GM12878 (cell line): ENCODE results near the gene OR4E2. TPM values are rescaled to one million over a fixed set of nuclear protein-coding genes. Genes with fewer than 3 reads are reported as not detected.

Source experiments
- ATAC-seq: fragments of 200-7000 bp; cut with Tn5 transposase; 3 replicates; pipeline ENCODE4 v1.9.1; 2020; ENCODE audit warnings: mild to moderate bottlenecking, moderate library complexity
- BruUV-seq: library from RNA; stranded (reverse); fragments of 400-500 nt; replicated peaks from 2 replicates; lab custom pipeline; 2021; lab: Mats Ljungman, UMichigan
- CTCF ChIA-PET: fragments of 300-600 bp; sonication (Branson Sonifier 250); formaldehyde crosslinking; extraction: SDS; loops from one replicate; lab custom pipeline; 2021; ENCODE audit warnings: inconsistent platforms; lab: Yijun Ruan, JAX
- POLR2A ChIA-PET: fragments of 350-600 bp; formaldehyde crosslinking; extraction: SDS; loops from one replicate; lab custom pipeline; 2021; ENCODE audit warnings: inconsistent platforms; lab: Charles Lee
- RAD21 ChIA-PET: fragments of 300-600 bp; sonication (Branson Sonifier 250); formaldehyde crosslinking; loops from one replicate; lab custom pipeline; 2023; ENCODE audit warnings: antibody characterized with exemption; ENCODE audit not compliant: unreplicated experiment; lab: Charles Lee
- SMC1A ChIA-PET: fragments of 300-600 bp; sonication (Branson Sonifier 250); formaldehyde crosslinking; loops from one replicate; lab custom pipeline; 2023; ENCODE audit not compliant: unreplicated experiment, uncharacterized antibody; lab: Charles Lee
- DNase-seq: peaks from one replicate; pipeline ENCODE4 v3.0.0-alpha.2; 2011; ENCODE audit warnings: low read depth, low spot score
- FAIRE-seq: peaks from 3 replicates; lab custom pipeline; 2011; peaks lifted over from hg19 to GRCh38; lab: Jason Lieb, UNC
- H2AFZ ChIP-seq: 2 replicates; pipeline ENCODE4 v1.6.0; 2011; ENCODE audit warnings: low read depth, low read length, control low read depth; ENCODE audit not compliant: control insufficient read depth
- H3K27ac ChIP-seq: 2 replicates; pipeline ENCODE4 v1.5.1; 2011; ENCODE audit warnings: control low read depth; ENCODE audit not compliant: control insufficient read depth, insufficient read depth
- H3K27me3 ChIP-seq, 2 experiments: replicated peaks in 1 of 2; 2 replicates each; pipeline versions ENCODE4 v1.6.0 to v1.6.1; 2011; ENCODE audit warnings: low read length in 1 of 2; ENCODE audit not compliant: control insufficient read depth in 2 of 2, insufficient read depth in 2 of 2
- H3K36me3 ChIP-seq, 2 experiments: 2 replicates each; pipeline ENCODE4 v1.5.1; 2011; ENCODE audit warnings: low read length in 1 of 2; ENCODE audit not compliant: control insufficient read depth in 2 of 2, insufficient read depth in 2 of 2
- H3K4me1 ChIP-seq: 2 replicates; pipeline ENCODE4 v1.6.1; 2011; ENCODE audit warnings: mild to moderate bottlenecking, low read length, moderate library complexity, mixed read lengths; ENCODE audit not compliant: control insufficient read depth, insufficient read depth
- H3K4me2 ChIP-seq: 2 replicates; pipeline ENCODE4 v1.6.0; 2011; ENCODE audit warnings: control low read depth; ENCODE audit not compliant: control insufficient read depth, insufficient read depth
- H3K4me3 ChIP-seq: fragments of 200-600 bp; sonication (generic); 2 replicates; pipeline ENCODE4 v1.5.1; 2016
- H3K79me2 ChIP-seq: 2 replicates; pipeline ENCODE4 v1.6.0; 2011; ENCODE audit warnings: low read length; ENCODE audit not compliant: control insufficient read depth, insufficient read depth
- H3K9ac ChIP-seq: 2 replicates; pipeline ENCODE4 v1.8.0; 2011; ENCODE audit warnings: low read length, control low read depth, mixed read lengths; ENCODE audit not compliant: control insufficient read depth, insufficient read depth
- H3K9me3 ChIP-seq: replicated peaks from 3 replicates; pipeline ENCODE4 v1.5.1; 2011; ENCODE audit warnings: mild to moderate bottlenecking, low read length; ENCODE audit not compliant: control insufficient read depth, insufficient read depth
- H4K20me1 ChIP-seq: 2 replicates; pipeline ENCODE4 v1.6.0; 2011; ENCODE audit not compliant: control insufficient read depth, insufficient read depth
- ASH2L ChIP-seq: fragments of 300-600, 200-600 bp; sonication (generic); IDR thresholded peaks from 2 replicates; pipeline ENCODE4 v1.6.1; 2017; ENCODE audit warnings: low read depth, mild to moderate bottlenecking, borderline replicate concordance
- CBX5 ChIP-seq: sonication (generic); IDR thresholded peaks from 2 replicates; pipeline ENCODE4 v1.6.1; 2016; ENCODE audit warnings: low read depth, moderate library complexity, mild to moderate bottlenecking, inconsistent platforms
- CEBPB ChIP-seq, 2 experiments: fragments of 150-350 bp in 1 of 2; IDR thresholded peaks; 2 replicates each; pipeline ENCODE4 v1.6.1; 2012 to 2014; ENCODE audit warnings: low read depth in 2 of 2, low read length in 2 of 2, borderline replicate concordance in 1 of 2, inconsistent platforms in 1 of 2
- CHD2 ChIP-seq: IDR thresholded peaks from 2 replicates; pipeline ENCODE4 v1.6.1; 2011; ENCODE audit warnings: low read depth, low read length, improper control_type of control experiment, borderline replicate concordance
- NKRF ChIP-seq: fragments of 450-650 bp; conservative IDR thresholded peaks from 2 replicates; pipeline ENCODE4 v1.6.1; 2017; ENCODE audit warnings: mild to moderate bottlenecking, moderate library complexity
- RAD51 ChIP-seq: fragments of 450-650 bp; IDR thresholded peaks from 2 replicates; pipeline ENCODE4 v1.6.1; 2016; ENCODE audit warnings: moderate library complexity, mild to moderate bottlenecking, inconsistent platforms
- STAT1 ChIP-seq: fragments of 450-650 bp; conservative IDR thresholded peaks from 2 replicates; pipeline ENCODE4 v1.6.1; 2014; ENCODE audit warnings: antibody characterized with exemption, mild to moderate bottlenecking
- ZNF274 ChIP-seq: IDR thresholded peaks from one replicate; pipeline ENCODE4 v1.8.0; 2011; ENCODE audit not compliant: insufficient read length, insufficient read depth
- WGBS: methylation state at CpG from one replicate; pipeline ENCODE4 v1.1.6; 2016; ENCODE audit warnings: low lambda C conversion rate; ENCODE audit not compliant: insufficient replicate concordance, insufficient coverage; ENCODE audit errors: missing lambda C conversion rate; 5-methylcytosine and 5-hydroxymethylcytosine counted together
- in situ Hi-C: fragments of 300-500 bp; cut with MboI; formaldehyde crosslinking; loops from 9 replicates; pipeline ENCODE4 v1.14.3; 2018; ENCODE audit warnings: mixed read lengths
- intact Hi-C: fragments of 100-400 bp; cut with micrococcal nuclease; formaldehyde crosslinking; loops from one replicate; pipeline ENCODE4 v1.14.2; 2022; ENCODE audit not compliant: unreplicated experiment
- polyA plus RNA-seq, 11 experiments: library from polyadenylated mRNA; depleted of rRNA in 4 of 11; unstranded in 6 of 11; stranded (reverse) in 5 of 11; fragments of >200 nt; fragmentation: Nextera tagmentation in 4 of 11; fragmentation: Illumina TruSeq in 1 of 11; extraction: Ambion mirVana in 4 of 11; extraction: Trizol in 1 of 11; gene quantifications; 1 replicate in 1 of 11; 2 replicates in 10 of 11; pipeline versions ENCODE4 v1.2.1 to v1.2.3, GENCODE V29; 2011 to 2016; ENCODE audit warnings: inconsistent platforms in 2 of 11, missing spikeins in 2 of 11, low read depth in 1 of 11
- total RNA-seq, 4 experiments: library from RNA; depleted of rRNA in 3 of 4; stranded (reverse); fragments of >200 nt in 3 of 4; fragmentation: Illumina TruSeq in 1 of 4; extraction: Trizol in 1 of 4; gene quantifications; 2 replicates each; pipeline versions ENCODE4 v1.2.1 to v1.2.3, GENCODE V29; 2013 to 2021
- TF ChIP-seq, protein P1 (sequence below): IDR thresholded peaks from 2 replicates; pipeline ENCODE4 v1.6.1; 2011; ENCODE audit warnings: borderline replicate concordance, low read depth, mild to moderate bottlenecking, moderate library complexity, mixed read lengths, low read length; ENCODE audit not compliant: insufficient read depth; ENCODE audit errors: extremely low read length

OR4E2 gene
- total and polyA plus RNA-seq, 10 of the 15 experiments (the other 5 are each of a cell fraction or from before 2014, with no cell fraction given), result not detected

DNA sequence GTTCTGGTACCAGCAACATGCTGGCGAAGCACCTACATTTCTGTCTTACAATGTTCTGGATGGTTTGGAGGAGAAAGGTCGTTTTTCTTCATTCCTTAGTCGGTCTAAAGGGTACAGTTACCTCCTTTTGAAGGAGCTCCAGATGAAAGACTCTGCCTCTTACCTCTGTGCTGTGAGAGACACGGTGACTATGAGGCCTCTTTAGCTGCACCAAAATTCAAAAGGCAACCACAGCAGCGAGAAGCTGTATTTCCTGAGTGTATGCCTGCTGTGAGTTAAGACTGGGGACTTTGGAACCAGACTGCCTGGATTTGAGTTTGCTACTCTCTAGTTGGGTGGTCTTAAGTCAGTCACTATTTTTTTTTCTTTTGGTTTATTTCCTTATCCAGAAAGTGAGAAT is 10.2 kb upstream of the OR4E2 start:
- H3K9ac ChIP-seq, result no peak overlapping the region
- FAIRE-seq, result no peak

More for the DNA sequence above, 10.2 kb upstream of the OR4E2 start:
- 36% methylated on average over 5 of the region's 5 CpGs for WGBS
- ChIA-PET POLR2A (no interaction called here), SMC1A (interaction anchor here (0.9 kb wide), 1 partner anchor 48 kb away, joined by 3 read pairs; no protein-coding TSS in a partner anchor), RAD21 (interaction anchor here (1.0 kb wide), 1 partner anchor 145 kb away, joined by 3 read pairs; no protein-coding TSS in a partner anchor), CTCF (interaction anchor here (0.9 kb wide), 1 partner anchor 87 kb away, joined by 3 read pairs; no protein-coding TSS in a partner anchor)
- intact Hi-C loops (no loop called here), in situ Hi-C loops (no loop called here)
- no peak overlapping the region for H3K27ac ChIP-seq
- no peaks in the 10 kb centered on the region for H3K79me2 ChIP-seq
- H2AFZ ChIP-seq, result no peak overlapping the region
- no peaks in the 10 kb centered on the region for H3K9me3 ChIP-seq
- H3K27me3 ChIP-seq, result no peaks in the 10 kb centered on the region
- no peak overlapping the region for H3K4me2 ChIP-seq
- ATAC-seq, result no peak
- no peaks in the 10 kb centered on the region for H3K4me1 ChIP-seq
- DNase-seq, result no peak
- no peaks in the 10 kb centered on the region for H4K20me1 ChIP-seq
- H3K4me3 ChIP-seq, result no peak overlapping the region
- no TSS peak for BruUV-seq
- no peak for TF ChIP-seq CHD2
- no peak for TF ChIP-seq CBX5
- no peak for TF ChIP-seq ZNF274
- TF ChIP-seq RAD51, result no peak
- no peak for TF ChIP-seq ASH2L
- no peak for TF ChIP-seq CEBPB (IDR thresholded peaks at IDR 0.05; ENCODE audit: borderline replicate concordance in 1 of 2, low read depth in 2 of 2, low read length in 2 of 2)
- no peak for TF ChIP-seq NKRF
- TF ChIP-seq, protein P1, sequence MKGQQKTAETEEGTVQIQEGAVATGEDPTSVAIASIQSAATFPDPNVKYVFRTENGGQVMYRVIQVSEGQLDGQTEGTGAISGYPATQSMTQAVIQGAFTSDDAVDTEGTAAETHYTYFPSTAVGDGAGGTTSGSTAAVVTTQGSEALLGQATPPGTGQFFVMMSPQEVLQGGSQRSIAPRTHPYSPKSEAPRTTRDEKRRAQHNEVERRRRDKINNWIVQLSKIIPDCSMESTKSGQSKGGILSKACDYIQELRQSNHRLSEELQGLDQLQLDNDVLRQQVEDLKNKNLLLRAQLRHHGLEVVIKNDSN, result no peak
- no peak for TF ChIP-seq STAT1
- no peaks in the 10 kb centered on the region for H3K36me3 ChIP-seq
